ENCODE data around the gene CHPF2.

GRCh38 chr7:151280388-151281019 is 48.2 kb downstream of the CHPF2 start:
- TF ChIP-seq ZNF274 (IDR thresholded peaks at IDR 0.05; ENCODE audit: low read depth, low read length) (no peak), SUZ12 (IDR thresholded peaks at IDR 0.05; ENCODE audit: extremely low read depth, insufficient read depth, insufficient read length) (no peak)
